Heart right ventricle (tissue), 16 donors: ENCODE data around the gene CSTF1. TPM values are rescaled to one million over a fixed set of nuclear protein-coding genes. Genes with fewer than 3 reads are reported as not detected.

Experiments used
- ATAC-seq, 8 donors: fragments of 200-7000 bp; cut with Tn5 transposase; one replicate each; pipeline ENCODE4 v1.9.1; 2020; ENCODE audit warnings: mild to moderate bottlenecking in 8 of 8, moderate library complexity in 8 of 8, moderate number of reproducible peaks in 1 of 8
- DNase-seq, 2 donors: peaks; one replicate each; pipeline ENCODE4 v3.0.0-alpha.2; 2020
- H3K27ac ChIP-seq, 10 donors: fragments of 200-600 bp; sonication (generic) in 2 of 10; one replicate each; pipeline versions ENCODE4 v1.5.0 to v1.8.0; 2020 to 2022; ENCODE audit warnings: mild to moderate bottlenecking in 3 of 10
- H3K27me3 ChIP-seq, 7 donors: fragments of 200-600 bp; one replicate each; pipeline ENCODE4 v1.8.0; 2021 to 2022; ENCODE audit warnings: mild to moderate bottlenecking in 2 of 7
- H3K36me3 ChIP-seq, 9 donors: fragments of 200-600 bp; sonication (generic) in 1 of 9; one replicate each; pipeline versions ENCODE4 v1.5.0 to v1.8.0; 2020 to 2022; ENCODE audit warnings: mild to moderate bottlenecking in 2 of 9
- H3K4me1 ChIP-seq, 9 donors: fragments of 200-600 bp; sonication (generic) in 1 of 9; one replicate each; pipeline versions ENCODE4 v1.5.0 to v1.8.0; 2020 to 2022; ENCODE audit warnings: mild to moderate bottlenecking in 4 of 9
- H3K4me3 ChIP-seq, 10 donors: fragments of 200-600 bp; sonication (generic) in 2 of 10; one replicate each; pipeline versions ENCODE4 v1.5.0 to v1.8.0; 2020 to 2022; ENCODE audit warnings: mild to moderate bottlenecking in 7 of 10, moderate library complexity in 2 of 10
- H3K9me3 ChIP-seq, 11 donors: fragments of 200-600 bp in 10 of 11; sonication (generic) in 2 of 11; one replicate each; pipeline versions ENCODE4 v1.5.0 to v1.8.0; 2013 to 2022; ENCODE audit warnings: mild to moderate bottlenecking in 2 of 11, control low read depth in 1 of 11, moderate library complexity in 1 of 11
- WGBS, 2 donors: extraction: QIAGEN DNeasy Blood & Tissue Kit; methylation state at CpG; one replicate each; pipeline ENCODE4 v1.1.7; 2013; ENCODE audit warnings: inconsistent platforms in 1 of 2; 5-methylcytosine and 5-hydroxymethylcytosine counted together
- intact Hi-C, 10 donors: fragments of 100-400 bp; cut with DNase I; formaldehyde crosslinking; loops; one replicate each; pipeline versions ENCODE4 v1.11.1 to v1.14.2; 2022
- polyA plus RNA-seq, 2 donors: library from polyadenylated mRNA; stranded (reverse); fragments of 200-250 nt; gene quantifications; one replicate each; pipeline ENCODE4 v1.2.3, GENCODE V29; 2013
- total RNA-seq, 10 donors: library from RNA; stranded (reverse); fragmentation: NEBNext Ultra II Directional in 3 of 10; extraction: Animal tissue kit (Norgen Biotek cat#: 25700) in 3 of 10; gene quantifications; one replicate each; pipeline versions ENCODE4 v1.2.1 to v1.2.4, GENCODE V29; 2021 to 2023
- TF ChIP-seq, protein P1 (sequence below), 9 donors: fragments of 200-600 bp; sonication (generic) in 2 of 9; IDR thresholded peaks; one replicate each; pipeline versions ENCODE4 v1.5.0 to v1.8.0; 2021 to 2022; ENCODE audit warnings: antibody characterized with exemption in 9 of 9, mild to moderate bottlenecking in 5 of 9, moderate library complexity in 1 of 9
- donor health status: Arrhythmogenic right ventricular cardiomyopathy.
- donor health status: ischemic (EF 13 %, LVEDD 7.1; RV severe dilation, severe dysfunction).
- donor health status: healthy with polysubstance abuse.
- donor health status: DM: no; HTN: yes; CAD: no.
- donor health status: DM: no; HTN: no; CAD: no.
- donor health status: ischemic (EF 25% LVEDD 6.9; RV normal size, moderate dysfunction).
- donor health status: ischemic (EF 25% LVEDD 5.7; RV mildly dilated, moderate dysfunction).
- donor health status: healthy.
- donor health status: DM: yes; HTN: yes; CAD: no.
- donor health status: Ischemic cardiomyopathy.
- donor health status: ischemic (EF 35%, LVEDD 5.7; RV mildly dilated, moderate dysfunction).
- donor health status: nonischemic (EF 11% LVEDD 7.7; RV severe dilation, severe dysfunction).
- donor health status: DM: yes; HTN: yes; CAD: no.
- donor health status: PGD.
- donor health status: ischemic (EF 29% LVEDD 5.4; RV normal size, mild dysfunction).
- donor health status: nonischemic (EF 23%, LVEDD 6.1; RV moderate dilation, normal function).

Gene CSTF1
- total and polyA plus RNA-seq, 12 donors: 3.7 to 23.7 (median 20.7) TPM

DNA sequence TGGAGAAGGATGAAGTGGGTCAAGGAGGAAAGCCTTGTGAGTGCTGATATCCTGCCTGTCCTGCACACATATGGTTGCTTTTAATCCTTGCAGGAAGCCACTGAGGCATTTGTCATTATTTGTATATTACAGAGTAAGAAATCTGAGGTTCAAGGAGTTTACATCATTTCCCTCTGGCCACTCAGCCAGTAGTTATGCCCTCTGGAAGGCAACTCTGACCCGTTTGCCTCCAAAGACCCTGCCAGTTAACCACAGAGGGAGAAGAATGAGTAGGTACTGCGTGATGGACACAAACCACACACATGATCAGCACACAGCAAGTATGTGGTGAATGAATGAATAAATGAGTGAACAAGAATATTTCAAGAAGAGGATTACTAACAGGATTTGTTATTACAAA lies 41.6 kb upstream of the CSTF1 start:
- no peak for ATAC-seq
- Histone ChIP-seq H3K27ac (no peak overlapping the region), H3K4me1 (peaks cover 0 to 8% (median 0%) of the 10 kb centered on the region in 9 donors), H3K27me3 (peaks cover 0 to 29% (median 17%) of the 10 kb centered on the region in 7 donors), H3K9me3 (no peaks in the 10 kb centered on the region), H3K4me3 (no peak overlapping the region), H3K36me3 (no peaks in the 10 kb centered on the region)
- no peak for DNase-seq
- TF ChIP-seq, protein P1, sequence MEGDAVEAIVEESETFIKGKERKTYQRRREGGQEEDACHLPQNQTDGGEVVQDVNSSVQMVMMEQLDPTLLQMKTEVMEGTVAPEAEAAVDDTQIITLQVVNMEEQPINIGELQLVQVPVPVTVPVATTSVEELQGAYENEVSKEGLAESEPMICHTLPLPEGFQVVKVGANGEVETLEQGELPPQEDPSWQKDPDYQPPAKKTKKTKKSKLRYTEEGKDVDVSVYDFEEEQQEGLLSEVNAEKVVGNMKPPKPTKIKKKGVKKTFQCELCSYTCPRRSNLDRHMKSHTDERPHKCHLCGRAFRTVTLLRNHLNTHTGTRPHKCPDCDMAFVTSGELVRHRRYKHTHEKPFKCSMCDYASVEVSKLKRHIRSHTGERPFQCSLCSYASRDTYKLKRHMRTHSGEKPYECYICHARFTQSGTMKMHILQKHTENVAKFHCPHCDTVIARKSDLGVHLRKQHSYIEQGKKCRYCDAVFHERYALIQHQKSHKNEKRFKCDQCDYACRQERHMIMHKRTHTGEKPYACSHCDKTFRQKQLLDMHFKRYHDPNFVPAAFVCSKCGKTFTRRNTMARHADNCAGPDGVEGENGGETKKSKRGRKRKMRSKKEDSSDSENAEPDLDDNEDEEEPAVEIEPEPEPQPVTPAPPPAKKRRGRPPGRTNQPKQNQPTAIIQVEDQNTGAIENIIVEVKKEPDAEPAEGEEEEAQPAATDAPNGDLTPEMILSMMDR (IDR thresholded peaks at IDR 0.05): no peak
- 80 to 88% methylated on average over 2 of the region's 2 CpGs for WGBS, 2 donors
- intact Hi-C loops: no loop called here

GRCh38 chr20:56352345-56353055 lies 39.9 kb upstream of the CSTF1 start:
- Histone ChIP-seq H3K36me3 (no peaks in the 10 kb centered on the region), H3K4me1 (peaks cover 0 to 8% (median 0%) of the 10 kb centered on the region in 9 donors), H3K4me3 (no peak overlapping the region), H3K9me3 (no peaks in the 10 kb centered on the region), H3K27ac (no peak overlapping the region), H3K27me3 (peaks cover 0 to 19% (median 7%) of the 10 kb centered on the region in 7 donors)
- ATAC-seq (no peak), DNase-seq (no peak)
- TF ChIP-seq, protein P1 (IDR thresholded peaks at IDR 0.05): no peak
- intact Hi-C loops: no loop called here
- 73 to 77% methylated on average over 5 of the region's 5 CpGs for WGBS, 2 donors

GRCh38 chr20:56353356-56353755 lies 39.1 kb upstream of the CSTF1 start:
- no peak for DNase-seq
- H3K4me3 ChIP-seq: no peak overlapping the region
- no peaks in the 10 kb centered on the region for H3K9me3 ChIP-seq
- H3K27me3 ChIP-seq: peaks cover 0 to 14% (median 1%) of the 10 kb centered on the region in 7 donors
- no peak for ATAC-seq
- H3K27ac ChIP-seq: no peak overlapping the region
- H3K4me1 ChIP-seq: peaks cover 0 to 8% (median 0%) of the 10 kb centered on the region in 9 donors
- intact Hi-C loops: no loop called here
- TF ChIP-seq, protein P1 (IDR thresholded peaks at IDR 0.05): no peak
- H3K36me3 ChIP-seq: no peaks in the 10 kb centered on the region
- 82 to 83% methylated on average over 4 of the region's 4 CpGs for WGBS, 2 donors

- TF ChIP-seq, protein P1 (IDR thresholded peaks at IDR 0.05): no peak
- Histone ChIP-seq H3K9me3 (no peaks in the 10 kb centered on the region), H3K36me3 (peaks cover 0 to 23% (median 0%) of the 10 kb centered on the region in 9 donors), H3K27me3 (peaks cover 0 to 5% (median 0%) of the 10 kb centered on the region in 7 donors), H3K4me1 (peaks cover 7 to 41% (median 33%) of the 10 kb centered on the region in 9 donors), H3K4me3 (peak overlapping the region in 9 of 10 donors; percentile 21 to 95 (median 89)), H3K27ac (no peak overlapping the region)
- 72 to 73% methylated on average over 6 of the region's 6 CpGs for WGBS, 2 donors
- DNase-seq (no peak), ATAC-seq (no peak)
- intact Hi-C loops: loop anchor here in 3 of 10 donors (1.0 to 5.0 kb wide), 3 partner anchors 34 to 35 kb away; partner anchors contain the start of genes AURKA (in 3 of the 3) and CSTF1 (in 3 of the 3)
Measured at GRCh38 chr20:56358070-56358469, 34.4 kb upstream of the CSTF1 start.
